DMS 273 treated with DMSO at 0.1 percent for 48 hours (cell line): ENCODE measurements around the gene AVEN.

Experiments used
- DNase-seq: peaks from one replicate; lab custom pipeline; 2025; lab: John Stamatoyannopoulos, UW

Gene AVEN

DNA sequence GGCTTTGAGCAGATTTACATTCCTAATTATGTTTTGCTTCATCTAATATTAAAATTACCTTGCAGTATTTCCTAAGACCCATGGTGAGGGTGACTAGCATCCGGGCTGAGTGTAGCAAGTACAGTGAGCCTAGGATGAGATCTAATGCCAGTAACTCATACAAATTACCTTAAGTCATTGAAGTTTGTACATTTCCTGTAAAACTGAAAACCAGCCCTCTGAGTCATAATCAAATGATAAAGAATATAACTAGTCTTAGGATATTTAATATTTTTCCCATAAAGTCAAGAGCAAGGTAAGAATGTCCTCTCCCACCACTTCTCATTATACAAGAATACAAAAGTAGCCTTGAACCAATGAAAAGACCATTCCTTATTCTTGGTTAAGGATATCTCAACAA lies 125.5 kb downstream of the AVEN start:
- DNase-seq: no peak

- DNase-seq: no peak
Observed at GRCh38 chr15:33912326-33912725, 126.7 kb downstream of the AVEN start.

DNA sequence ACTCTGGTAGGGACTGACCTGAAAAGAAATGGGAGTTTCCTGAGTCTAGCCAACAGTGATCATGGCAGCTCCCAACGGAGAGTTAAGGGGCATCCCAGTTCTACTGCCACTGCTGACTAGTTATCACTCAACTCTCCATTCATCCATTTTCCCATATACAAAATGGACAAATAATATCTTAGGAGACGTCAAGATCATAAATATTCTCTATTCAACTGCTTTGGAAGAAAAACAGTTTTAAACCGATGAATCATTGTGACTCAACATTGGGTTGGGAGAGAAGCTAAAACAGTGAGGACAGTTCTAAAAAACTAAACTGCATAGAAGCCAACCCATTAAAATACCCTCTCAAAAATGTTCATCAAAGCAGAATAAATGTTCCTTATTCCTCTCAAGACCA lies 128.3 kb downstream of the AVEN start:
- DNase-seq: no peak

GRCh38 chr15:33908406-33908805 lies 130.6 kb downstream of the AVEN start:
- DNase-seq: no peak

GRCh38 chr15:33907326-33907725 lies 131.7 kb downstream of the AVEN start:
- no peak for DNase-seq

- DNase-seq: no peak
Observed at GRCh38 chr15:33903661-33904060, 135.3 kb downstream of the AVEN start.

DNA sequence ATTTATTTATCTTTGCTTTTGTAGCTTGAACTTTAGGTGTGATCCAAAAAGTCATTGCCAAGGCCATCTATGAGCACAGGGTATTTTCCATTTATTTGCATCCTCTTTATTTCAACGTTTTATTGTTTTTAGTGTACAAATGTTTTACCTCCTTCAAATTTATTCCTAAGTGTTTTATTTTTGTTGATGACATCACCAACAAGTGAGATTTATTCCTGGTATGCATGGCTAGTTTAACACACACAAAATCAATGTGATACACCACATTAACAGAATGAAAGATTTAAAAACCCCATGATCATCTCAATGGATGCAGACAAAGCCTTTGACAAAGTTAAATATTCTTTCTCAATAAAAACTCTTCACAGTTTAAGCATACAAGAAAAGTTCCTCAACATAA lies 137.0 kb downstream of the AVEN start:
- no peak for DNase-seq

GRCh38 chr15:33894193-33894592 lies 144.8 kb downstream of the AVEN start:
- no peak for DNase-seq

- DNase-seq: no peak
Observed at GRCh38 chr15:33888176-33888575, 150.8 kb downstream of the AVEN start.

- no peak for DNase-seq
Observed at GRCh38 chr15:33882921-33883320, 156.1 kb downstream of the AVEN start.

DNA sequence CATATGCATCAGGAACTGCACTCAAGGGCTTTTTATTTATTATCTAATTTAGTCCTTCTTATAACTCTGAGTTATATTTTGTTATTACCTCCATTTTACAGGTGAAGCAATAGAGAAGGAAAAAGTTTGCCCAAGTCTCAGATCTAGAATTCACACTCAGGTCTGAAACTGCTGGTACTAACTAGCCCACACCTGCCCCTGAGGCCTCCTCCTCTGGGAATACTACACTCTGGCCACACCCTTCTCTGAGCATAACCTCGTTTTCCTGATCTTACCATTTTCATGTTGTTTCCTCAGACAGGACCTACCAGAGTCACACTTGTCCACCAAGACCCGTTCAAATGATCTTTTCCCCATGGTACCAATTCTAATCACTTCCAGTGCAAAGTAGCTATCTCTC lies 164.8 kb downstream of the AVEN start:
- DNase-seq: no peak

DNA sequence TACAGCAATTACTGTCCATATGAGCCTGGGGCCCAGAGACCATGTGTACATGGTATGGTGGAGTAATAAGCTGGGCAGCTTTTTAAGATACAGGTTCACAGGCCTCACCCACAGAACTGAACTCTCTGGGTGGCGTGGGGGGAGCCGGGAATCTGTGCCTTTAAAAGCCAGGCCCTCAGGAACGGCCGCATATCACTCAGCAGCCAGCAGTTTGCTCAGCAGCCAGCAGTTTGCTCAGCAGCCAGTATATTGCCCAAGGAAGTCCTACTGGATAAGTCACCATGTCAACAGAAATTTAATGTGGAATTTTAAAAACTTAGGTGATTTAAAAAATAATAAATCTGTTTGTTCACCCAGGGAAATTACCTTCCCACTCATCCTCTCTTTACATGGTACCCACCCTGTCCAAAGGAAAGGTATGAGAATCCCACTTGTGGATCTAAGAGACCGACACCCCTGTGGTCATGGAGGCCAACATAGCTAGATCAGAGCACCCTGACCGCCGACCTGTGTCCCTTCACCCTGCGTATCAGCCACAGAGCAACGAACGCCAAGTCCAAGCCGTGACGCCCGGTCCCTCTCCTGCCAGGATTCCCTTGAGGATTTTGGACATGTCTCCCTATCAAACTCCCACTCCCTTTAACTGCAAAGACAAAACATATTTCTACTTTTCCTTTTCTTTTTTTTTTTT lies 166.4 kb downstream of the AVEN start:
- DNase-seq: no peak

DNA sequence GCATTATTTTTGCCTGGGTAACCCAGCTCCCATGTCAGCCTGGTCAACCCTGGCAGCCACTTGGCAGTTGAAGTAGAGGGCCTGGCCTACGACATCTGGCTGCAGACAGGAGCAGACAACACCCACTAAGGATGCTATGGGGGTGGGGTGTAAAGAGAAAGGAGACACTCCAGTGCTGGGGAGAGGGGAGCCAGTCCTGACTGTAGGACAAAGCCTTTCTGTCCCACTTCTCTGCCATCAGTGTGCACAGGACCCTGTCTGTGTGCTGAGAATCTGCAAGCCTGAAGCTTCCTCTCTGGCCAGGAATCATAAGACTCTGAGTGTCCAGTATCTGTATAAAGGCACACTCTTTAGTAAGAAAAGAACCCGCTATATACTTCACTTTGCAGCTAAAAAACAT lies 167.0 kb downstream of the AVEN start:
- peak; percentile 26 for DNase-seq

GRCh38 chr15:33866101-33866737 lies 172.8 kb downstream of the AVEN start:
- DNase-seq: no peak

- DNase-seq: no peak
Observed at GRCh38 chr15:33865416-33865815, 173.6 kb downstream of the AVEN start.

GRCh38 chr15:33864360-33865075 lies 174.5 kb downstream of the AVEN start:
- DNase-seq: no peak

DNA sequence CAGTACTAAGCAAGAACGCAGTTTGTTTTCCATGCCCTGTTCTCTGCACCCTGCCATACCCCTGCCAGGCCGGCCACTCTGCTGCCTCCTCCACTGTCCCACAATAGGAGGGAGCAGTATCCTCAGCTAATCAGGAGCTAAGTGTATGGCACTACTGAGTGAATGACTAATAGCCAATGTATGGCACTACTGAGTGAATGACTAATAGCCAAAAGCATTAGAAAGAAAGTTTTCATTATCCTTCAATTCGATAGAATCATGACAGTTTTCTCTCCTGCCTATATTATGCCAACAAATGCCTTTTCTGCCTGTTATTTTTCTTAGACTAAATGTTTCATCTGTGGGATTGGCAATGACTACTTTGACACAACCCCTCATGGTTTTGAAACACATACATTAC lies 178.2 kb downstream of the AVEN start:
- no peak for DNase-seq

- no peak for DNase-seq
Observed at GRCh38 chr15:33859992-33860545, 178.9 kb downstream of the AVEN start.

GRCh38 chr15:33858836-33859235 lies 180.2 kb downstream of the AVEN start:
- no peak for DNase-seq

DNA sequence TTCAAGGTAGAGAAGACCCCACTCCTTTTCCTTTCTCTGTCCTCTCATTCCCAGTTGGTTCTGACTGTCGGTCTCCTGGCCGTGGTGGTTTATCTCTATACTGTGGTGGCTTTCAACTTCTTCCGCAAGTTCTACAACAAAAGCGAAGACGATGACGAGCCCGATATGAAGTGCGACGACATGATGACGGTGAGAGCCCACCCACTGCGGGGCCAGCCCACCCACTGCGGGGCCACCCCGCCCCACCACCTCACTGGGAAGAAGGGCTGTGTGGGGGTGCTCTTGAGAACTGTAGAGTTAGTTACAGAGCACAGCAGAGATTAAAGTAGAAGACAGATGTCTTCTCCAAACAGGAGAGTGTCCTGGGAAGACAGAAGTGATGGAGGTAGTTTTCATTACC lies 181.3 kb downstream of the AVEN start:
- no peak for DNase-seq

DNA sequence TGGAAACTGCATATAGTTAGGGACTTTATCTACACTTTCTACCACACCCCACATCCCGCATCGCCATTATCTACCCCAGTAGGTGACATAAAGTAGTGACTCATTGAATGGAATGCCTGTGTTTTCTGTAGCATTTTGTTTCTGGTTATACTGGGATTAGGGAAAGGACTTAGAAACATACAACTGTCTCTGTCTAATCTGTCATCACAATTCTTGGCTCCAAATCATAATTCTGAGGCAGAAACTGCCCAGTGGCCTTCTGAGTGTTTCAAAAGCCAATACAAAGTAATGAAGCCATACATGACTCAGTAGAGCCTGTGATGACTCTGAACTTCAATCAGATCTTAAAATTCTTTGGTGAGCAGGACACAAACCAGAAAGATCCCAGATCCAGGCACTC lies 186.4 kb downstream of the AVEN start:
- DNase-seq: no peak

- no peak for DNase-seq
Observed at GRCh38 chr15:33852094-33852493, 186.9 kb downstream of the AVEN start.

- DNase-seq: no peak
Observed at GRCh38 chr15:33851079-33851478, 187.9 kb downstream of the AVEN start.
